PC-3 (cell line): Measurements from ENCODE around the gene KLHL36.

Source experiments
- EZH2 ChIP-seq: fragments of 300-600 bp; sonication (generic); IDR thresholded peaks from one replicate; pipeline ENCODE4 v1.6.1; 2017; ENCODE audit warnings: antibody characterized with exemption, mild to moderate bottlenecking, low read length; ENCODE audit not compliant: unreplicated experiment
- EZH2phosphoT487 ChIP-seq: fragments of 300-600 bp; sonication (generic); IDR thresholded peaks from 2 replicates; pipeline ENCODE4 v1.6.1; 2018; ENCODE audit warnings: mild to moderate bottlenecking, antibody characterized with exemption, low read length, borderline replicate concordance
- TF ChIP-seq, protein P1 (sequence below): fragments of 300-600 bp; sonication (generic); conservative IDR thresholded peaks from 2 replicates; pipeline ENCODE4 v1.5.1; 2017; ENCODE audit warnings: antibody characterized with exemption, low read depth, mild to moderate bottlenecking, low read length

- TF ChIP-seq EZH2 (no peak), EZH2phosphoT487 (no peak)
- TF ChIP-seq, protein P1, sequence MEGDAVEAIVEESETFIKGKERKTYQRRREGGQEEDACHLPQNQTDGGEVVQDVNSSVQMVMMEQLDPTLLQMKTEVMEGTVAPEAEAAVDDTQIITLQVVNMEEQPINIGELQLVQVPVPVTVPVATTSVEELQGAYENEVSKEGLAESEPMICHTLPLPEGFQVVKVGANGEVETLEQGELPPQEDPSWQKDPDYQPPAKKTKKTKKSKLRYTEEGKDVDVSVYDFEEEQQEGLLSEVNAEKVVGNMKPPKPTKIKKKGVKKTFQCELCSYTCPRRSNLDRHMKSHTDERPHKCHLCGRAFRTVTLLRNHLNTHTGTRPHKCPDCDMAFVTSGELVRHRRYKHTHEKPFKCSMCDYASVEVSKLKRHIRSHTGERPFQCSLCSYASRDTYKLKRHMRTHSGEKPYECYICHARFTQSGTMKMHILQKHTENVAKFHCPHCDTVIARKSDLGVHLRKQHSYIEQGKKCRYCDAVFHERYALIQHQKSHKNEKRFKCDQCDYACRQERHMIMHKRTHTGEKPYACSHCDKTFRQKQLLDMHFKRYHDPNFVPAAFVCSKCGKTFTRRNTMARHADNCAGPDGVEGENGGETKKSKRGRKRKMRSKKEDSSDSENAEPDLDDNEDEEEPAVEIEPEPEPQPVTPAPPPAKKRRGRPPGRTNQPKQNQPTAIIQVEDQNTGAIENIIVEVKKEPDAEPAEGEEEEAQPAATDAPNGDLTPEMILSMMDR, result no peak
Measured at GRCh38 chr16:84630009-84630408, 18.3 kb upstream of the KLHL36 start.
